Calu3 (cell line): Measurements from ENCODE around the gene FRMD6. TPM values are rescaled to one million over a fixed set of nuclear protein-coding genes. Genes with fewer than 3 reads are reported as not detected.

Experiments
- BruUV-seq: library from RNA; stranded (reverse); fragments of 400-500 nt; replicated peaks from 2 replicates; lab custom pipeline; 2021; lab: Mats Ljungman, UMichigan
- CTCF ChIA-PET: fragments of 300-600 bp; sonication (Branson Sonifier 250); formaldehyde crosslinking; loops from one replicate; lab custom pipeline; 2022; ENCODE audit warnings: antibody characterized with exemption; lab: Charles Lee
- DNase-seq: peaks from one replicate; pipeline ENCODE4 v3.0.0; 2022
- H3K27ac Mint-ChIP-seq: one replicate; pipeline ENCODE4 v1.8.0; 2022; ENCODE audit warnings: mixed read lengths; ENCODE audit not compliant: unreplicated experiment
- H3K27me3 Mint-ChIP-seq: one replicate; pipeline ENCODE4 v1.8.0; 2022; ENCODE audit warnings: mixed read lengths; ENCODE audit not compliant: unreplicated experiment
- H3K36me3 Mint-ChIP-seq: one replicate; pipeline ENCODE4 v1.8.0; 2022; ENCODE audit warnings: mild to moderate bottlenecking, moderate library complexity, mixed read lengths; ENCODE audit not compliant: insufficient read depth, unreplicated experiment
- H3K4me1 Mint-ChIP-seq: one replicate; pipeline ENCODE4 v1.8.0; 2022; ENCODE audit warnings: mild to moderate bottlenecking, low read depth, mixed read lengths; ENCODE audit not compliant: unreplicated experiment
- H3K4me3 Mint-ChIP-seq: one replicate; pipeline ENCODE4 v1.8.0; 2022; ENCODE audit warnings: mild to moderate bottlenecking, low read depth, moderate library complexity, mixed read lengths; ENCODE audit not compliant: unreplicated experiment
- H3K9me3 Mint-ChIP-seq: one replicate; pipeline ENCODE4 v1.8.0; 2022; ENCODE audit warnings: low read depth, mixed read lengths; ENCODE audit not compliant: unreplicated experiment
- intact Hi-C: fragments of 100-400 bp; cut with micrococcal nuclease; formaldehyde crosslinking; loops from one replicate; pipeline ENCODE4 v1.10.0; 2022; ENCODE audit not compliant: unreplicated experiment
- total RNA-seq: library from RNA; stranded (reverse); gene quantifications from 2 replicates; pipeline ENCODE4 v1.2.3, GENCODE V29; 2022
- TF ChIP-seq, protein P1 (sequence below): fragments of 200-600 bp; IDR thresholded peaks from one replicate; pipeline ENCODE4 v1.8.0; 2022; ENCODE audit warnings: antibody characterized with exemption; ENCODE audit not compliant: unreplicated experiment

FRMD6 gene
- total RNA-seq, 1 experiment from 2014 or later = 33.3 TPM

DNA sequence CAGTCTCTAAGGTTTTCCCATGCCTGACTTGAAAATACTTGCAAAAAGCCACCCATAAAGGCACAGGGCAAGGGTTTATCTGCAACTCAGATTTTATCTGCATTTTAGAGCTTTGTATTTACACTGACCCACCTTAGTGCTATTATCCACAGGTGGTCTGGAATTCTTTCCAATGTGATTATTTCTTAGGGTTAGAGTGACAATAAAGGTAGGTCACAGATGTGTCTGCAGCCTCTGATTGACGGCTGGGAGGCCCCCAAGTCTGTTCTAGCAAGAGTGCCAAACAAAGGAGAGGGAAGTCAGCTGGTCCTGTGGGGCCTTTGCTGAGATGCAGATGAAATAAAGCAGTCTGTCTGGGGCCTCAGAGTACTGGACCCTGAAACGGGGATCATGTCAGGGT lies 64.0 kb downstream of the FRMD6 start:
- Mint-ChIP-seq H3K27ac (no peak overlapping the region), H3K36me3 (peaks cover 14% of the 10 kb centered on the region), H3K9me3 (no peaks in the 10 kb centered on the region), H3K4me3 (no peak overlapping the region), H3K4me1 (no peaks in the 10 kb centered on the region), H3K27me3 (no peaks in the 10 kb centered on the region)
- BruUV-seq = no TSS peak
- CTCF ChIA-PET = no interaction called here
- no peak for DNase-seq
- intact Hi-C loops = no loop called here
- TF ChIP-seq, protein P1, sequence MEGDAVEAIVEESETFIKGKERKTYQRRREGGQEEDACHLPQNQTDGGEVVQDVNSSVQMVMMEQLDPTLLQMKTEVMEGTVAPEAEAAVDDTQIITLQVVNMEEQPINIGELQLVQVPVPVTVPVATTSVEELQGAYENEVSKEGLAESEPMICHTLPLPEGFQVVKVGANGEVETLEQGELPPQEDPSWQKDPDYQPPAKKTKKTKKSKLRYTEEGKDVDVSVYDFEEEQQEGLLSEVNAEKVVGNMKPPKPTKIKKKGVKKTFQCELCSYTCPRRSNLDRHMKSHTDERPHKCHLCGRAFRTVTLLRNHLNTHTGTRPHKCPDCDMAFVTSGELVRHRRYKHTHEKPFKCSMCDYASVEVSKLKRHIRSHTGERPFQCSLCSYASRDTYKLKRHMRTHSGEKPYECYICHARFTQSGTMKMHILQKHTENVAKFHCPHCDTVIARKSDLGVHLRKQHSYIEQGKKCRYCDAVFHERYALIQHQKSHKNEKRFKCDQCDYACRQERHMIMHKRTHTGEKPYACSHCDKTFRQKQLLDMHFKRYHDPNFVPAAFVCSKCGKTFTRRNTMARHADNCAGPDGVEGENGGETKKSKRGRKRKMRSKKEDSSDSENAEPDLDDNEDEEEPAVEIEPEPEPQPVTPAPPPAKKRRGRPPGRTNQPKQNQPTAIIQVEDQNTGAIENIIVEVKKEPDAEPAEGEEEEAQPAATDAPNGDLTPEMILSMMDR = no peak

DNA sequence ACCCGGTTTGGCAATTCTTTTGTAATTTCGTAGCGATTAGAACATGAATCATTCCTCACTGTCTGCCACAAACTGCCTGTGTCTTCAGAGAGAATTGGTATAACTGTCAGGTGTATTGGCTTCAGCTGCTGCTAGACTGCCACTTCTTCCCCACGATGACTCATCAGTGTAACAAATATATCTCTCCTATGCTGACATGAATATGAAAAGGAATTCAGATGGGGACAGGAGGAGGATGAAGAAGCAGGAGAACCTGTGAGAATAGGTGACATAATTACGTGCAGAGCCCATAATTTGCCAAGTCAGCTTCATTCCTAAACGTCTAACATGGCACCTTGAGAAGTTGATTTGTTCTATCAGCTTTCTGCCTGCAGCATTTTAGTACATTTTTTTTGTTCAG lies 64.9 kb downstream of the FRMD6 start:
- H3K36me3 Mint-ChIP-seq = peaks cover 14% of the 10 kb centered on the region
- intact Hi-C loops = no loop called here
- H3K27me3 Mint-ChIP-seq = no peaks in the 10 kb centered on the region
- TF ChIP-seq, protein P1 = no peak
- no peaks in the 10 kb centered on the region for H3K9me3 Mint-ChIP-seq
- H3K4me1 Mint-ChIP-seq = no peaks in the 10 kb centered on the region
- no peak overlapping the region for H3K4me3 Mint-ChIP-seq
- no peak for DNase-seq
- no TSS peak for BruUV-seq
- CTCF ChIA-PET = no interaction called here
- H3K27ac Mint-ChIP-seq = no peak overlapping the region

DNA sequence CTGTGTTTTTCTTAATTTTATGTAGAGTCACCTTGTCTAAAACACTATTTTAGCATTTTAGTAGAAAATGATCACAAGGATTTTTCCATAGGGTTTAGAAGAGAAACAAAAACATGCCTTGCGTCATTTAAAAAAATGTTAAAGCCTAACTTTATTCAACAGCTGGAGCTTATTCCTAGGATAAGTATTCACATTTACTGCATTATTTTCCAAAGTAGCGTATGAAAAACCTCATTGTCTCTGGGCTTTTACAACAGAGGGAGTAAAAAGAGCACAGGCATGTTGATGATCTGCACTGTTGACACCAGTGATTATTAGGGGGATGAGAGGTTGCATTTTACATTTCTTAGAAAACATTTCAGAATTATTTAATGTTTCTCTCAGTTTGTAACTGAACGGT lies 66.1 kb downstream of the FRMD6 start:
- TF ChIP-seq, protein P1 = no peak
- CTCF ChIA-PET = no interaction called here
- Mint-ChIP-seq H3K4me3 (no peak overlapping the region), H3K36me3 (peaks cover 14% of the 10 kb centered on the region), H3K27ac (no peak overlapping the region), H3K27me3 (no peaks in the 10 kb centered on the region), H3K9me3 (no peaks in the 10 kb centered on the region), H3K4me1 (no peaks in the 10 kb centered on the region)
- intact Hi-C loops = no loop called here
- DNase-seq = no peak
- no TSS peak for BruUV-seq

DNA sequence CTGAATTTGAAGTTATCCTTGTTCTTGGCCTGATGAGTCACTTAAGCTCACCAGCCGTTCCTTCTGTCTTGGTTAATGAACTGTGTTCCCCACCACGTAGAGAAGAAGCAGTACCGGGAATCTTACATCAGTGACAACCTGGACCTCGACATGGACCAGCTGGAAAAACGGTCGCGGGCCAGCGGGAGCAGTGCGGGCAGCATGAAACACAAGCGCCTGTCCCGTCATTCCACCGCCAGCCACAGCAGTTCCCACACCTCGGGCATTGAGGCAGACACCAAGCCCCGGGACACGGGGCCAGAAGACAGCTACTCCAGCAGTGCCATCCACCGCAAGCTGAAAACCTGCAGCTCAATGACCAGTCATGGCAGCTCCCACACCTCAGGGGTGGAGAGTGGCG lies 68.2 kb downstream of the FRMD6 start:
- CTCF ChIA-PET = no interaction called here
- Mint-ChIP-seq H3K4me1 (no peaks in the 10 kb centered on the region), H3K4me3 (no peak overlapping the region), H3K9me3 (no peaks in the 10 kb centered on the region), H3K27ac (no peak overlapping the region), H3K27me3 (no peaks in the 10 kb centered on the region), H3K36me3 (peaks cover 14% of the 10 kb centered on the region)
- intact Hi-C loops = no loop called here
- no TSS peak for BruUV-seq
- DNase-seq = no peak
- TF ChIP-seq, protein P1 = no peak
